Stimulated activated CD8-positive, alpha-beta memory T cell treated with anti-CD3 and anti-CD28 coated beads, Interleukin-7, amount 100 ng/mL, for 4 hours (primary cell): ENCODE data around the gene KIDINS220.

ENCODE experiments used
- DNase-seq, 2 donors: peaks; one replicate each; pipeline ENCODE4 v3.0.0-alpha.2; 2020; ENCODE audit warnings: low read depth in 2 of 2

The KIDINS220 gene

GRCh38 chr2:8851811-8852560 is 14.6 kb upstream of the KIDINS220 start:
- no peak for DNase-seq

GRCh38 chr2:8850845-8851487 is 13.6 kb upstream of the KIDINS220 start:
- no peak for DNase-seq

- no peak for DNase-seq
Observed at GRCh38 chr2:8849327-8849726, 11.9 kb upstream of the KIDINS220 start.

- DNase-seq: no peak
Observed at GRCh38 chr2:8848328-8849100, 11.1 kb upstream of the KIDINS220 start.

- no peak for DNase-seq
Observed at GRCh38 chr2:8847400-8847799, 10.0 kb upstream of the KIDINS220 start.

GRCh38 chr2:8841932-8842331 is 4.5 kb upstream of the KIDINS220 start:
- no peak for DNase-seq

GRCh38 chr2:8840475-8841091 is 3.2 kb upstream of the KIDINS220 start:
- no peak for DNase-seq

- DNase-seq: no peak
Observed at GRCh38 chr2:8839189-8839965, 2.0 kb upstream of the KIDINS220 start.

- DNase-seq: no peak
Observed at GRCh38 chr2:8837795-8838140, 355 bp upstream of the KIDINS220 start.

- DNase-seq: no peak
Observed at GRCh38 chr2:8835279-8835678, 2.1 kb downstream of the KIDINS220 start.

GRCh38 chr2:8833853-8834252 is 3.6 kb downstream of the KIDINS220 start:
- DNase-seq: no peak

GRCh38 chr2:8831516-8831915 is 5.9 kb downstream of the KIDINS220 start:
- no peak for DNase-seq

- DNase-seq: no peak
Observed at GRCh38 chr2:8827729-8828128, 9.7 kb downstream of the KIDINS220 start.

GRCh38 chr2:8822218-8822617 is 15.2 kb downstream of the KIDINS220 start:
- DNase-seq: no peak

GRCh38 chr2:8821276-8822217 is 15.9 kb downstream of the KIDINS220 start:
- no peak for DNase-seq

GRCh38 chr2:8819948-8820347 is 17.5 kb downstream of the KIDINS220 start:
- DNase-seq: no peak

- DNase-seq: no peak
Observed at GRCh38 chr2:8819194-8819593, 18.2 kb downstream of the KIDINS220 start.

- DNase-seq: no peak
Observed at GRCh38 chr2:8817221-8817620, 20.2 kb downstream of the KIDINS220 start.

- no peak for DNase-seq
Observed at GRCh38 chr2:8806885-8807704, 30.3 kb downstream of the KIDINS220 start.
